NCI-H1092 (cell line): ENCODE data around the gene GNA14.
"Not testable (repeated sequence)": the region's sequence is repeated elsewhere in the genome, so short reads cannot be mapped to it uniquely, and the experiment has no call there.

ENCODE experiments used
- DNase-seq: peaks from one replicate; lab custom pipeline; 2025; lab: John Stamatoyannopoulos, UW

The GNA14 gene

DNA sequence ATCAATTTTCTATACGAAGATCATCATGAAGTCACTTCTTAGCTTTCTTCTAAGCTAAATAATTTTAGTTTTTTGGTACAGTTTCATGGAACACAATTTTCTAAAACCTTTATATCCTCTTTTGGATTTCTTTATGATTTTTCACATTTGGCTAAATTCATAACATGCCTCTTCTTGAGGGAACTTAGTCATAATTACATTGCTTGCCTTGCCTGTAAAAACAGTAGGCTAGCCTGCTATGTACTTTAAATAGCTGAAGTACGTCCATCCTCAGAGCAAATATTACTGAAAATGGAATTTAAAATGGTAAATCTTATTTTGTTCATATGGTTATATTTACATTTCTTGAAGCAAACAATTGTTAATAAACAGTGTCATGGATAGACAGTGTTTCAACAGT lies 245.8 kb downstream of the GNA14 start:
- no peak for DNase-seq

DNA sequence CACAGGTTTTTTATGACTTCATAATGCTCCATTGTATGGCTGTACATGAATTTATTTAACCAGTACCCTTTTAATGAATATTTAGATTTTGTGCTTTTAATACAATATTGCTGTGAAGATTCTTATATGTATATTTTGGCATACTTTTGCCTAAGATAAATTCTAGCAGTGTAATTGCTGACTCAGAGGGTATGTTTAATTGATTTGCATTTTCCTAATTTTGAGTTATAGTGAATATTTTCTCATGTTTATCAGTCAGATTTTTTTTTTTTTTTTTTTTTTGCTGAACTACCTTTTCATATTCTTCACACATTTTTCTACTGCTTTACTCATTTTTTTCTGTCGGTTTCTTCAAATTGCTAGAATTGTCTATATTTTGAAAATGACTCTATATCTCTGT lies 248.2 kb downstream of the GNA14 start:
- no peak for DNase-seq

DNA sequence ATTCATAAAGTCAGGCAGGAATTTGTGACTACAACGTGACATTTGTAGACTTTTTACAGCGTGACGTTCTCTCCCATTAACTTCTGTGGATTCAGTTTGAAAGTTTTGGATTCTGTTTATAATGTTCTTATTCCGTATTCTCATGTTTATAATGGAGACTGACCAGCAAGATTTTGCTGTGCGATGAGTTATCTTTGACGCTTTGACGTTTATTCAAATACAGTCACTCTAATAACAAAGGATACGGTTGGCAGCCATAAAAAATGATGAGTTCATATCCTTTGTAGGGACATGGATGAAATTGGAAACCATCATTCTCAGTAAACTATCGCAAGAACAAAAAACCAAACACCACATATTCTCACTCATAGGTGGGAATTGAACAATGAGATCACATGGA lies 249.5 kb downstream of the GNA14 start:
- not testable (repeated sequence) for DNase-seq

DNA sequence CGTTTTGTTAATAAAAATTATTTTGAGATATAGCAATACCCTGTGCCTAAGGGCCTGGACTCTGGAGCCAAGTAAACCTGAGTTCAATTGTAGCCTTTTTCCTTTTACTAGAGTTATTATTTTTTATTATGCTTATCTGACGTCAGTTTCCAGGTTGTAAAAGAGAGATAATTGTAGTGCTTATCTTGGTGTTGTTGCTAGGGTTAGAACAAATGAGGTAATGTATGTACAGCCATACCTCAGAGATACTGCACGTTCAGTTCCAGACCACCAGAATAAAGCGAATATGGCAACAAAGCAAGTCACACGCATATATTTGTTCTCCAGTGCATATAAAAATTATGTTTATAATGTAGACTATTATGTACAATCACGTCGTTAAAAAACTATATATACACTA lies 255.8 kb downstream of the GNA14 start:
- no peak for DNase-seq

DNA sequence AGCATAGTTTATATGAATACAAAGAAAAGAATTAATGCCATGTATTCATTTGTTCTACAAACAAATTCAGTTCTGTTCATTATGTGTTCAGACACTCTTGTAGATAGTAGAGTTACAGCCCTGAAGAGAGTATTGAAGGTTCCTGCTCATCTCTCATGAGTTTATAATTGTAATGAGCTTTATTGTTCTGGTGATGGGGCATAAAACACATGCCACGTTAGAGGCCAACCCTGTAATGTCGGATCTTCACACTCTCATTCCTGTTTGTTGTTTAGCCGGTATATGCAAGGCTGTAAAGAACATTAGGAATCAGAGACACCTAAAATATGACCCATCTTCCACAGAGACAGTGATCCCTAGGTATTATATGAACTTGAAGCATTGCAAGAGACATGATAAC lies 256.3 kb downstream of the GNA14 start:
- no peak for DNase-seq

DNA sequence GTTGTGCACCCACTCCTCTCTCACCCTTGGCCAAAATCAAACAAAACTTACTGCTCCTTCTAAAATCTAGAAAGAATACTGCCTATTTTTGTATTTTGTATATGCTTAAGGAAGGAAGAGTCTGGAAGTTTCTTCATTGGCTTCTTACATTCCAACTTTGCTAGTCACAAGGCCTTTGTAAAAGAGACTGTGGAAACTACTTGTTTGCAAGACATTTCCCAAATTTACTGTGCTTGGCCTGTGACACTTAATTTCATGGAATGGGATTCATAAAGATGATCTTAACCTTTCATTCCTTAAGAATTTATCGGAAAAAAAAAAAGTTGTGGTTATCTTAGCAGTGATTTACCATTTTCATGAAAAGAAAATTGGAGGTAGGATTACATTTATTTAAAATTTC lies 261.9 kb downstream of the GNA14 start:
- DNase-seq = no peak

DNA sequence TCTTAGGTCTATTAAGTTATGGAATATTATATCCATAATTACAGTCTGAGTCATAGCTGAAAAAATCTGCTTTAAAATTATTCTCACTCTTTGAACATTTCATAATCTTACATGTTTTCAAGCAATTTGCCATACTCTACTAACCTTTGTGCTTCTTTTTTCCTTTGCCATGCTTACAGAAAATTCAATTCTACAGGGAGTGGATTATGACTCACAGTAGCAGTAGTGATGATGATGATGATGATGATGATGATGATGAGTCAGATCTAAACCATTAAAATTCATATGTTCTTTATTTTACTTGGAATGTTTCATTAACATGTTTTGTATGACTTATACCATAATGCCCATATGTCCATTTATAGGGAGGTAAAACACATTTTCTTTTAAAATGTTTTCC lies 263.7 kb downstream of the GNA14 start:
- DNase-seq = no peak

DNA sequence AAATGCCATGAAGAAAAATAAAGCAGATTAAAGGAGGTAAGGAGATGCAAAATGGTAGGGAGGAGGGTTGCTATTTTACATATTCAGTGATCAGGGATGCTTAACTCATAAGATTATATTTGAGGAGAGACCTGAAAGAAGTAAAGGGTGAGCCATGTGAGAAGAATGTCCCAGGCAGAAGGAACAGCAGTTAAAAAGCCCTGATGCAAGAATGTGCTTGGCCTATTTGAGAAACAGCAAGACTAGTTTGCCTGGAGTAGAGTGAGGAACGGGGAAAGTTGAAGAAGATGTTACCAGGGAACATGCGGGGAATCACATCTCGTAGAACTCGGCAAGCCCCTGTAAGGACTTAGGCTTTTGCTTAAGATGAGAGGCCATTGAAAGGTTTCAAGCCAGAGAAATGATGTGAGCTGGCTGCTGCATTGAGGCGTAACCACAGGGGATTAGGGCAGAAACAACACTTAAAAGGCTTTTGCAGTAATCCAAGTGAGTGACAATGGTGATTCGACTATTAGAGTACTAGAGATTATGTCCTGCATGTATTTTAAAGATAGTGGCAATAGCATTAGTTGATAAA lies 272.1 kb downstream of the GNA14 start:
- DNase-seq = no peak

DNA sequence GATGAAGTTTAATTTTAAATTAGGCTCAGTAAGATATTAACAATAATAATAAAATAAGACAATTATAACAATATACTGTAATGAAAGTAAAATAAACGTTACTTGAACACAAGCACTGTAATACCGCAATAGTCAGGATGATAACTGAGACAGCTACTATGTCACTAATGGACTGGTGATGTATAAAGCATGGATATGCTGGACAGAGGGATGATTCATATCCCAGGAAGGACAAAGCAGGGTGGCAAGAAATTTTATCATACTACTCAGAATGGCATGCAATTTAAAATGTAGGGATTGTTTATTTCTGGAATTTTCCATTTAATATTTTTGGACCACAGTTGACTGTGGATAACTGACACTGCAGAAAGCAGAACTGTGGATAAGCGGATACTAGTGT lies 273.9 kb downstream of the GNA14 start:
- DNase-seq = no peak
